Kidney (tissue), 14 donors: ENCODE results near the gene SWSAP1. TPM values are rescaled to one million over a fixed set of nuclear protein-coding genes. Genes with fewer than 3 reads are reported as not detected.

Source experiments
- DNase-seq, 5 donors: peaks; one replicate each; pipeline ENCODE4 v3.0.0-alpha.2; 2013 to 2020
- FAIRE-seq: peaks from 2 replicates; lab custom pipeline; 2012; peaks lifted over from hg19 to GRCh38; lab: Jason Lieb, UNC
- H3K27ac ChIP-seq, 2 donors: one replicate each; pipeline ENCODE4 v1.7.0; 2013; ENCODE audit warnings: low read depth in 2 of 2, low read length in 2 of 2, inconsistent platforms in 1 of 2
- H3K27me3 ChIP-seq: one replicate; pipeline ENCODE4 v1.7.1; 2013; ENCODE audit warnings: low read length, inconsistent platforms; ENCODE audit not compliant: control insufficient read depth, insufficient read depth
- H3K36me3 ChIP-seq, 3 donors: one replicate each; pipeline versions ENCODE4 v1.7.0 to v1.7.1; 2013; ENCODE audit warnings: low read length in 3 of 3, control low read depth in 1 of 3, inconsistent platforms in 1 of 3; ENCODE audit not compliant: insufficient read depth in 3 of 3, control insufficient read depth in 2 of 3
- H3K4me1 ChIP-seq, 3 donors: one replicate each; pipeline versions ENCODE4 v1.7.0 to v1.7.1; 2013; ENCODE audit warnings: low read length in 3 of 3, inconsistent platforms in 1 of 3, low read depth in 1 of 3; ENCODE audit not compliant: control insufficient read depth in 2 of 3, insufficient read depth in 2 of 3
- H3K4me3 ChIP-seq, 3 donors: one replicate each; pipeline versions ENCODE4 v1.7.0 to v1.8.1; 2013; ENCODE audit warnings: low read length in 3 of 3, control low read depth in 1 of 3, inconsistent platforms in 1 of 3
- H3K9ac ChIP-seq, 3 donors: one replicate each; pipeline versions ENCODE4 v1.7.0 to v1.7.1; 2013; ENCODE audit warnings: low read length in 3 of 3, control low read depth in 1 of 3, inconsistent platforms in 1 of 3
- H3K9me3 ChIP-seq, 3 donors: one replicate each; pipeline versions ENCODE4 v1.7.0 to v1.7.1; 2013; ENCODE audit warnings: low read length in 3 of 3, control low read depth in 1 of 3, inconsistent platforms in 1 of 3; ENCODE audit not compliant: control insufficient read depth in 2 of 3, insufficient read depth in 1 of 3
- CTCF ChIP-seq: IDR thresholded peaks from 3 replicates; pipeline ENCODE4 v1.5.1; 2012; ENCODE audit warnings: mild to moderate bottlenecking, moderate library complexity, borderline replicate concordance; ENCODE audit not compliant: insufficient read depth; ENCODE audit errors: extremely low read depth
- intact Hi-C: fragments of 100-400 bp; cut with DNase I; formaldehyde crosslinking; loops from one replicate; pipeline ENCODE4 v1.11.1; 2022
- polyA plus RNA-seq: library from polyadenylated mRNA; stranded (reverse); fragments of 350-450 nt; fragmentation: Illumina TruSeq; extraction: RNeasy Lipid Tissue Mini Kit (QIAGEN cat#74804); gene quantifications from one replicate; pipeline ENCODE4 v1.2.3, GENCODE V29; 2014; ENCODE audit warnings: low read depth, low replicate concordance; ENCODE audit not compliant: insufficient read depth
- total RNA-seq: library from RNA; stranded (reverse); fragmentation: NEBNext Ultra II Directional; extraction: Animal tissue kit (Norgen Biotek cat#: 25700); gene quantifications from one replicate; pipeline ENCODE4 v1.2.1, GENCODE V29; 2021
- donor health status: control.
- donor health status: control.
- donor health status: control.
- donor health status: control.
- donor health status: control.
- donor health status: DM: yes; HTN: yes; CAD: no.
- donor health status: Normal renal cell carcinoma (clear cell type).

The SWSAP1 gene
- total and polyA plus RNA-seq, 2 donors from 2014 or later: 4.1 to 6.2 TPM

- TF ChIP-seq CTCF: no peak
- Histone ChIP-seq H3K36me3 (no peaks in the 10 kb centered on the region), H3K9ac (no peak overlapping the region), H3K9me3 (no peaks in the 10 kb centered on the region), H3K27me3 (no peaks in the 10 kb centered on the region), H3K27ac (no peak overlapping the region), H3K4me3 (no peak overlapping the region), H3K4me1 (peaks cover 0 to 23% (median 0%) of the 10 kb centered on the region in 3 donors)
- intact Hi-C loops: no loop called here
- DNase-seq: peak in 4 of 5 donors; percentile 71 to 81 (median 77)
- FAIRE-seq: no peak
Observed at GRCh38 chr19:11373166-11373884, 1.1 kb upstream of the SWSAP1 start.

GRCh38 chr19:11373885-11374432 is 507 bp upstream of the SWSAP1 start:
- Histone ChIP-seq H3K36me3 (no peaks in the 10 kb centered on the region), H3K27me3 (no peaks in the 10 kb centered on the region), H3K27ac (peak overlapping the region in 1 of 2 donors; percentile 98), H3K9ac (peak overlapping the region; percentile 2 to 43 (median 8)), H3K9me3 (no peaks in the 10 kb centered on the region), H3K4me1 (peaks cover 0 to 23% (median 0%) of the 10 kb centered on the region in 3 donors), H3K4me3 (peak overlapping the region; percentile 61 to 85 (median 69))
- TF ChIP-seq CTCF: no peak
- no peak for FAIRE-seq
- DNase-seq: peak in 1 of 5 donors; percentile 59
- intact Hi-C loops: no loop called here

GRCh38 chr19:11375143-11375948 is 880 bp downstream of the SWSAP1 start:
- no peak for TF ChIP-seq CTCF
- intact Hi-C loops: no loop called here
- DNase-seq (peak in 4 of 5 donors; percentile 69 to 91 (median 82)), FAIRE-seq (no peak)
- no peaks in the 10 kb centered on the region for H3K36me3 ChIP-seq
- H3K4me3 ChIP-seq: peak overlapping the region; percentile 69 to 87 (median 84)
- peaks cover 0 to 25% (median 0%) of the 10 kb centered on the region in 3 donors for H3K4me1 ChIP-seq
- H3K9me3 ChIP-seq: no peaks in the 10 kb centered on the region
- no peaks in the 10 kb centered on the region for H3K27me3 ChIP-seq
- H3K9ac ChIP-seq: peak overlapping the region; percentile 62 to 92 (median 85)
- peak overlapping the region; percentile 87 to 93 for H3K27ac ChIP-seq
